Occipital lobe (tissue), 2 donors: ENCODE results near the gene SIVA1. TPM values are rescaled to one million over a fixed set of nuclear protein-coding genes. Genes with fewer than 3 reads are reported as not detected.

ENCODE experiments used
- DNase-seq: peaks from one replicate; lab custom pipeline; 2025; lab: John Stamatoyannopoulos, UW
- total RNA-seq: library from RNA; depleted of rRNA; stranded (reverse); fragments of >200 nt; gene quantifications from one replicate; pipeline ENCODE4 v1.2.3, GENCODE V29; 2014

Gene SIVA1
- total RNA-seq, 1 donor from 2014 or later, result 21.2 TPM

DNA sequence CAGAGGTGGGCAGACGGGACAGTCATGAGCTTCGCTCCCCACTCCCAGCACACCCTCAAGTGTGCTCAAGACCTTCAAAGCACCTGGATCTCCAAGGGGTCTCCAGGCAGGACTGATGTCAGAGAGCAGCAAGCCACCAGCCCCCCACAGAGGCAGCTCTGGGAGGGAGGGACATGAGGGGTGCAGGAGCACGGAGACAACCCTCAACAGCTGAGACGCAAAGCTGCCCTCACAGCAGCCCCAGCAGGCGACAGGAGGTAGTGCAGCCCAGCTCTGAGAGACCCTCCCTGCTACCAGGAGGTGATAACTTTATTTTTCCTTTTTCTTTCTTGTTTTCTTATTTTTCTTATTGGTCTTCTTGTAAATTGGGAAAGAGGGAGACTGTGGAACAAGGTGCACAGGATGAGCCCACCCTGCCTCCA lies 17.9 kb downstream of the SIVA1 start:
- DNase-seq, result no peak

DNA sequence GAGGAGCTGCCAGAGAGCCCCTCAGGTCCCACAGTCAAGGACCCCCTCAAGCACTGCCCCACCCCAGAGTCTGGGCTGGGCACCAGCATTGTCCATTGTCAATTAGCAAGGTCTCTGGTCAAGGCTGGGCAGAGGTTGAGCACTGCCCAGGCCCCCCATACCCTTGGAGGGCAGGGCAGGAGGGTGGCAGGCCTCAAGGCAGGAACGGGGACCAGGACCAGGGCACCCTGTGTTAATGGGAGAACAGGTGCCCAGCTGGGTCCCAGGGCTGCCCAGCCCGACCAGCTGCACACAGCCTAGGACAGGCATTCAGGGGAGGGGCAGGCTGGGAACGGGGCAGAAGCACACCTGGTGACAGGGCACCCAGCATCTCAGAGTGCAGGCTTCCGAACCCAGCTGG lies 18.4 kb downstream of the SIVA1 start:
- no peak for DNase-seq

DNA sequence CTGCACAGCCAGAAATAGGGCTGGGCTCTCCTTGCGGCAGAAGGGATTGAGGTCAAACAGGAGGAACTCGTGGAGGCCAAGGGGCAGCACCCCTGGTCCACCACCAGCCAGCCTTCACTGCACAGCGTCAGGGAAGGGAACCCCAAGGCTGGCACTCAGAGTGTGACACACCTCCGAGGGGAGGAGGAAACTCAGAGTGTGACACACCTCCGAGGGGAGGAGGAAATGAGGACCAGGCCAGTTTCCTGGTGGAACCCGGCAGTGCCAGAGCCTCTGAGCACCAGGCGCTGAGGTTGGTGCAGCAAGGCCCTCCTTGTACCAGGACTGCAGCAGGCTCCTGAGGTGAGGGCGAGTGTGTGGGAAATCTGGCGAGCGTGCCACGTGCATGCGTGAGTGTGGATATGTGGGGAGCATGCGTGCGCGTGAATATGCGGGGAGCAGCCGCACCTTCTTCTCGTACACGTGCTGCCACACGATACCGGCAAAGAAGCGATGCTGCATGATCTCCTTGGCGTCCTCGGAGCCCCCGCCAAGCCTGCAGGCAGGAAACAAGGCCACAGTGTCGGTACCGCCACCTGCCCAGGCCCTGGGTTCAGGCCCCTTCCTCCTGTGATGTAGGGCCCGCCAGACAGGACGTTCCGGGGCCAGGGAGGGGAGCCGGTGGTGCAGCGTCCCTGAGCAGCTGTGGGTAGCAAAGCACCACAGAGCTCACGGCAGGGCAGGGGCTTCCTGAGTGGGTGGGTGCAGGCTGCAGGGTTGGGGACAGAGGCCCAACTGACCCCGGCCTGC lies 19.2 kb downstream of the SIVA1 start:
- DNase-seq, result no peak

DNA sequence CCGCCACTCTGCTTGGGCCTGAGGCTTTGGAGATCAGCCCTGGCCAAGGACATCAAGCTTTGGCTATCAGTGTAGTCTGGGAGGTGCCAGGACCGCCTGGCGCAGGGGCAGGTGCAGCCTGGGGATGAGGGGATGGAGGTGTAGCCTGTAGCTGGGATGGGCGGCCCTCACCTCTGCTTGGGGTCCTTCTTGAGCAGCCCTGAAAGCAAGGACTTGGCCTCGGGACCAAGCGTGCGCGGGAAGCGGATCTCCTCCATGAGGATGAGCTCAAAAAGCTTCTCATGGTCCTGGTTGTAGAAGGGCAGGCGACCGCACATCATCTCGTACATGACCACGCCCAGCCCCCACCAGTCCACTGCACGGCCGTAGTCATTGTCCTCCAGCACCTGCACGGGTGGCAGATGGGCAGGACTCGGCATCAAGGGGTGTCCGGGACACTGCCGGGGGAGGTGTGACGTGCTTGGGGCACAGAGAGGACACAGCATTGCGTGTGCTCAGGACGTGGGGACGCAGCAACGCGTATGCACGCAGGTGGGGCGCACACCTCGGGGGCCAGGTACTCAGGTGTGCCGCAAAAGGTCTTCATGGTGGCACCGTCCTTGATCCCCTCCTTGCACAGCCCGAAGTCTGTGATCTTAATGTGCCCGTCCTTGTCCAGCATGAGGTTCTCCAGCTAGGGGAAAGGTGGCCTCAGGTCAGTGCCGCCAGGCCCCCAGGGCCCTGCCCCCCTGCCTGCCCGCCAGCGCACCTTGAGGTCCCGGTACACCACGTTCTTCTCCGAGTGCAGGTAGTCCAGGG lies 20.0 kb downstream of the SIVA1 start:
- DNase-seq, result no peak

DNA sequence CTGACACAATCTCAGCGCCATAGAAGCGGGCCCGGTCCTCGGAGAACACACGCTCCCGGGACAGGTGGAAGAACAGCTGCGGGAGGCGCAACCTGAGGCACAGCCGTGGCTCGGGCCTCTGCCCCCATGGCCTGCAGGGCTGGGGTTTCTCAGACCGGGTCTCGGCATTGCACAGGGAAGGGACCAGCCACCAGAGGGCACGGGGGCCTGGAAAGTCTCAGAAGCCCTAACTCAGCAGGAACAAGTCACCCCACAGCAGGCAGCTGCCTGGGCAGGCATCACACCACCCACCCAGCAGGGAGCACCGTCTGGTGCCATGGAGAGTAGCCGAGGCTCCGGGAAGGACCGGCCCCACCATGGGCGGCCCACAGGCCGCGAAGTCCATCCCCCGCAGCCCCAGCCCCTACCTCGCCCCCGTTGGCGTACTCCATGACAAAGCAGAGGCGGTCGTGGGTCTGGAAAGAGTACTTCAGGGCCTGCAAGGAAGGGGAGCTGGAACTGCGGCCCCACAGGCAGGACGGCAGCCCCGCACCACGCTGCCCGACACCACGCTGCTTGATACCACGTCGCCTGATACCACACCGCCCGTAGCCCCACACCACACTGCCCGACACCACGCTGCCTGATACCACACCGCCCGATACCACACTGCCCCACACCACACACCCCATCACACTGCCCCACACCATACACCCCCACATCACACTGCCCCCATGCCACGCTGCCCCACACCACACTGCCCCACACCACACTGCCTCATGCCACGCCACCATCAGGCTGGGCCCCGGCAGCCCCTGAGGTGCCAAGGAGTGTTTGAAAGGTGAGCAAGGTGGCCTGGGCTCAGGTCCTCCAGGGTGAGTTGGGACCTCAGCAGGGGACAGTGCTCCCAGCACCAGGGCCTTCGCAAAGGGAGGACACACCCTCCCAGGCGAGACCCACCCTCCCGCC lies 20.8 kb downstream of the SIVA1 start:
- DNase-seq, result no peak

DNA sequence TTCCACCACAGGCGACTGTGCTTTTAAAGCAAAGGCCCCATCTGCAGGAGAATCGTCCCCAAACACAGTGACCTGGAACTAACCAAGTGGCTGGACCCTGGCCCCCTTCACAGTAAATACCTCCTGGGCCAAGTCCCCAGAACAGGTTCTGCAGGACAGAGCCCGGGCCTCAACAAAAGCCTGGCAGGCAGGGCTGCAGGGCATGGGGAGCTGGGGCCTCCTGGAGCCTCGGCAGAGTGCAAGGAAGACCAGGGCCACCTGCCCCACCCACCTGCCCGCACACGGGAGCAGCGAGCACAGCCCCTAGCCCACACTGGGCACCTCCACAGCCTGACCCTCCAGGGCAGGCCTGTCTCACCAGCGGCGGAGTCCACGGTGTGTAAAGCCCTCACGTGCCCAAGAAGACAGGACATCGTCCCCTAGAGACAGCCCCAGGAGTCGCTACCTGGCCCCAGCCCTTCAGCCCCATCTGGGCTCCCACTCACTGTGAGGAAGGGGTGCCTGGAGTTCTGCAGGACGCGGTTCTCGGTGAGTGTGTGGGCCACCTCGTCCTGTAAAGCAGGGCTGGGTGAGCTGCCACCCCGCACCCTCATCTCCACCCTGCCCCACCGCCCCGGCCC lies 21.6 kb downstream of the SIVA1 start:
- DNase-seq, result no peak

DNA sequence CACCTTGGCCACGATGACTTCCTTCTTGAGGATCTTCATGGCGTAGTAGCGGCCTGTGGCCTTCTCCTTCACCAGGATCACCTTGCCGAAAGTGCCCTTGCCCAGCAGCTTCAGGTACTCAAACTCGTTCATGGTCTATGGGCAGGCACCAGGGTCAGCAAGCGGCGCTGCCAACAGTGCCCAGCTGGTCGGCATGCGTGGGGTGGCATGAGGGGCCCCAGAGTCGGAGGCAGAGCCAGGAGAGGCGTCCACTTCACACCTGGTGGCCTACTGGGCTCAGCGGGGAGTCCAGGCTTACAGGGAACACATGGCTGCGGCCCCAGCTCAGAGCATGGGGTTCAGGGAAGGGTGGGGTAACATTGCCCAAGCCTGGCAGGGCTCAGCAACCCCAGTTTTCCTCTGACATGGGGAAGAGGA lies 22.1 kb downstream of the SIVA1 start:
- DNase-seq, result no peak

DNA sequence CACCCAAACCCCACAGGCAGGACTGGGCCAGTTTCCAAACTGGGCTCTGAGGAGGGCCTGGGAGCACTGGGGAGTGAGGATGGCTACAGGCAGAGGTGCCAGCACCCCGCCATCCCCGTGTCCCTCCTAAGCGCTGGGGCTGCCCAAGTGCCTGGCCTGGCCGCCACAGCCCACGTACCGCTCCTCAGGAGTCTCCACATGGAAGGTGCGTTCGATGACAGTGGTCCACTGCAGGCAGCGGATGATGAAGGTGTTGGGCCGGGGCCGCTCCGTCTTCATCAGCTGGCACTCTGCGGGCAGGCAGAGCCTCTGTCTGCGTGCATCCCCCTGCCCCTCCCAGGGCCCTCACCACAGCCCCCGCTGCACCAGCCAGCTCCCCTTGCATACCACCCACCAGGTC lies 23.5 kb downstream of the SIVA1 start:
- no peak for DNase-seq

DNA sequence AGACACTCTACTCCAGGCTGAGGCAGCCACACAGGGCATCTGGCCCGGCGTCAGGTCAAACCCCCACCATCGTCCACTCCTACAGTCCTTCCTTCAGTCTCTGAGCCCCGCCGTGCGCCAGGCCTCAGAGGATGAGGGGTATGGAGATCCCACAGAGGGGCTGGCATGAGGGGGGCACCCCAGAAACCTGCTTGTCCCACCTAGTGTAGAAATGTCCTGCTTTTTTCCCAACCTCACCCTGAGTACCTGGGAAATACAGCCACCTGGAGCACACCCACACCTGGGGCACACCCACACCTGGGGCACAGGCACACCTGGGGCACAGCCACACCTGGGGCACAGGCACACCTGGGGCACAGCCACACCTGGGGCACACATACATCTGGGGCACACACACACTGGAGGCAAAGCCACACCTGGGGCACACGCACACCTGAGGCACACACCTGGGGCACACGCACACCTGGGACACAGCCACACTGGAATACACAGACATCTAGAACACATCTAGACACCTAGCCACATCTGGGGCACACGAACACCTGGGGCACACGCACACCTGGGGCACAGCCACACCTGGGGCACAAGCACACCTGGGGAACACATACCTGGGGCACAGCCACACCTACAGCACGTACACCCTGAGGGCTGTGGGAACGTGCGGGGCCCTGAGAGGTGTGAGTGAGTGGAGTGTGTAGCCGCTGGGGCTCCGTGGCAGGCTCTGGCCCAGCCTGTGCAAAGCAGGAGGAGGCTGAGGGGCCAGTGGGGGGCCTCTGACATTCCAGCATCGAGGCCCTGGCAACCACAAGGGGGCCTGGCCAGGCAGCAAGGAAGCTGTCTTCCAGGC lies 24.2 kb downstream of the SIVA1 start:
- no peak for DNase-seq

DNA sequence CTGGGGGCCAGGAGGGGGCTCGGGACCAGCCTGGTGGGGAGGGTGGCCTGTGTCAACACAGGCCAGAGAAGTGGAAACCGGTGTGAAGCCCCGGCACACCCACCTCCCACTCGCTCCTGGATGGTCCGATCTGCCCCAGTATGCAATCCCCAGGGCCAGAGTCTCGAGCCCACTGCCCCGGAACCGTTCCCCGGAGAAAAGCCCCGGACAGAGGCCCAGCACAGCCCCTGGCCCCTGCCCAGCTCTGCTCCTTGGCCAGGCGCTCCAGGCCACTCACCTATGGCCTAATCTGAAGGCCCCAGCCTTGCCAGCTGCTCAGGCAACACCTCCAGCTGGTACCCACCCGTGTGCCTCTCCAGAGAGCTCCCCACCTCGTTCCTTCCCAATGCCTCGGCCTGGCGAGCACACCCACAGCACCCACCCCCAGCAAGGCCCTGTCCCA lies 24.9 kb downstream of the SIVA1 start:
- no peak for DNase-seq

DNA sequence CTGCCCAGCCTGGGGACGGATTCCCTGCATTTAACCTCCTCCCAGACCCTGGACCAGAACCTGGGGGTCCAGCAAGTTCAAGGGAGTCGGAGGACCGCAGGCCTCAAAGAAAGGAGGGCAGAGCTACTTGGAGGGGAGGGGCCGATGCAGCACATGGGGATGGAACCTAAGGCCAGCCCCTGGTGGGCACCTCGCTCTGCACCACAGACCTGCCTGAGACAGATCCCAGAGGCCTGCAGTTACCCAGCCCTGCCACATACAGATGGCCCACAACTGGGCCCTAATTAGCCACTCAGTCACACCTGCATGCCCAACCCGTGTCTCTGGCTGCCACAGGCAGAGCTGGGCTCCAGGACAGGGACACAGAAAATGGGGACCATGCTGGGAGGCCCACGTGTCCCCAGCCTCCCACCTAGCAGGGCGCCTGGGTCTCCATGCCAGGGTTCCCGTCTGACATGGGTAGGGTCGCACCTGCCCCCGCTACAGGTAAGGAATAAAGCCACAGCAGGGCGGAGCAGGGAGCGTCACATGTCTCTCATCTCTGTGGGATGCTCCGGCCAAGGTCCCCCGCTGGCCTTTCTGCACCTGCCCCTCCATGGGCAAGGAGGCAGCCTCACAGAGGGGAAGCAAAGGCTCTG lies 25.9 kb downstream of the SIVA1 start:
- DNase-seq, result no peak

DNA sequence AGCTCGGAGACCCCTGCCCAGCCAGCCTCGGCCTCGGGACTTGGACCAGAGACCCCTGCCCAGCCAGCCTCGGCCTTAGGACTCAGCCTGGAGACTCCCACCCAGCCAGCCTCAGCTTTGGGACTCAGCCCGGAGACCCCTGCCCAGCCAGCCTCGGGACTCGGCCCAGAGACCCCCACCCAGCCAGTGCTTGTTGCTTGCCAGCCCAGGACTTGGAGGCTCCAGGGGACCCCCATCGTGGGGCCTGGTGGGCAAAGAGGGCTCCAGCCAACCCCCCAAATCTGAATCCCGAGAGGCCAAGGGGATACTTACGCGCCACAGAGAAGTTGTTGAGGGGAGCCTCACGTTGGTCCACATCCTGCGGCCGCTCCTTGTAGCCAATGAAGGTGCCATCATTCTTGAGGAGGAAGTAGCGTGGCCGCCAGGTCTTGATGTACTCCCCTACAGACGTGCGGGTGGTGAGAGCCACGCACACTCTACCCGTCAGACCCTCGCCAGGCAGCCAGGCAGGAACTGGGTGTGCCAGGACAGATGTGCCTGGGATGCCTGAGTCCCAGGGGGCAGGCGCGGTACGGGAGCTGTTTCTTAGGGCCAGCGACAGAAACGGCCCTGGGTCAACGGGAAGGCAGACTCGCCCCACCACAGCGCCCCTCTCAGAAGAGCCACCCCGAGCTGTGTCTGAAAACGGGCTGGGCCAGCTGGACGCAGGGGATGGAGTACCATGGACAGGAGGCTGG lies 27.0 kb downstream of the SIVA1 start:
- DNase-seq, result no peak

DNA sequence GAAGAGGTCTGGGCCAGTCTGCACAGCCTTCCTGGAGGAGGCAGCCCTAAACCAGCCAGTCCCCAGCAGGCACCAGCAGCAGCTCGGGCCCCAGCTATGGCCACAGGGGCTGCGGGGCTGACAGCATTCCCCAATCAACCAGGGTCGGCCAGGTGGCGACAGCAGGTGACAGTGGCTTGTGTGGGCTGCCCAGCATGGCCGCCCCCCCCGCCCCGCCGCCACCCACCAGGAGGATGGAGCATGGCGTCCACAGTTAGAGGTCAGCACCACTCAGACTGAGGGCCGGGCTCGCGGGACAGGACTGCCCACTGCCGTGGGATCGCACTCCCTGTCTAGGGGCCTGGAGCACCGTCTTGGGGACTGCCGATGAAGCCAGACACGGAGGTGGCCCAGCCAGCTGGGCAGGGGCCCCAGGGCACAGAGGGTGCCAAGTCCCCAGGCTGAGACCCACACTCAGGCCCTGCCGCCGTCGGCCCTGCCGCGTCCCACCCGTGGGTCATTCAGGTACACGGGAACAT lies 27.6 kb downstream of the SIVA1 start:
- DNase-seq, result no peak

DNA sequence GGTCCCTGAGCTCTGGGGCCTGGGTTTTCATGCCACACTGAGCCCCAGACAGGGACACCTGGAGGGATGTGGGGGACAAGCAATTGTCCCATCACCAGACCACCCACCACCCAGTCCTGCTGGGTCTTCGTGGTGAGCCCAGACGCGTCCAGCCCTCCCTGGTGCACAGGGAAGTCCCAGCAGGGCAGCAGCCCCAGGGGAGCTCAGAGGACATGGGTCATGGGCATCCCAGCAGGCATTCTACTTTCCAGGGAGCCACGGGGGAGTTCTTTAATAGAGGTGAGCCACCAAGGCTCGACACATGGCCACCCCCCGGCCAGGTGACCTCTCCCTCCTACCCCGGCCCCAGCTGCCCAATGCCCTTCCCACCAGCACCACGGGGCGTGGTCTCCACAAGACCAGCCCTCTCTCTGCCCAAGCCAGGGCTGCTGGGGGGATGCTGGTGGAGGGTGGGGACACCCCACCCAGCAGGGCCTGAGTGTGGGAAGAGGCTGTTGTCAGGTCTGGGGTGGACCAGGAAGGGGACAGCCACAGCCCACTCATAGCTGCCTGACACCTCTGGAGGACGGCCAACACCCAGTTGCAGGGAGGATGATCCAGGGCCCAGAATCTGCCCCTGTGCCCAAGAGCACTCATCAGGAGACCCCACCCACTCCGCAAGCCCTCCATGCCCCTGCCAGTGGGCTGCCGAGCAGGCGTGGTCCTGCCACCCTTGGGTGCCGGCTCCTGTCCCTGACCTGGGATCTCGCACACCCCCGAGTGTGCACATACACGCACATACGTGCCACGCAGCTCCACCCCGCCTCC lies 28.5 kb downstream of the SIVA1 start:
- DNase-seq, result no peak

DNA sequence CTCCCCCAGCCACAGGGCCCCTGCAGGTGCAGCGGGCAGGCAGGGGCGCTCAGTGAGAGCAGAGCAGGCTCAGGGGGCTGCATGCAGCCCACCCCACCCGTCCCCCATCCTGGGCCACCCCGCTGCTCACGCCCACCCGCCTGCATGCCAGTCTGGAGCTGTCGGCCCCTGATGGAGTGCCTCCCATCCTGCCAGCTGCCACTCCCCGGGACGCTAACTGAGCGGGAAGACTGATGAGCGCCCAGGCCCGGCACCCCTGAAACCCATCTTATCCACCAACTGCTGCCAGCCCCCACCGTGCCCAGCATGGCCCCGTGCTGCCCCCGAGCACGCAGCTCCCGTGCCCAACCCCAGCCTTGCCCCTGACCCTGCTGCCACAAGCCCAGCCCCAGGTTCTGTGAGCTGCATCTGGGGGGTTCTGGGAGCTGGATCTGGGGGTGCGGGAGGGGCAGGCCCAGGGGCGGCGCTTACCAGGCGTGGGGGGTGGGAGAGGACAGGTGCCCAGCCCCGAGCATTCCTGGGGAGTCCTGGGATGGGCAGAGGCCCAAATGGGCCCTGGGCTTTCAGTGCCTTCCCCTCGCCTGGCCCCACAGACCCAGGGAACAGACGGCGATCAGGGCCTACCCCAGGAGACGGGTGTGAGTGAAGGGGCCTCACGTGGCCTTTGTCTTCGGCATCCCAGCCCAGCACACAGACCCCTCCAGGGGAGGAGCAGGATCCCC lies 29.3 kb downstream of the SIVA1 start:
- no peak for DNase-seq

DNA sequence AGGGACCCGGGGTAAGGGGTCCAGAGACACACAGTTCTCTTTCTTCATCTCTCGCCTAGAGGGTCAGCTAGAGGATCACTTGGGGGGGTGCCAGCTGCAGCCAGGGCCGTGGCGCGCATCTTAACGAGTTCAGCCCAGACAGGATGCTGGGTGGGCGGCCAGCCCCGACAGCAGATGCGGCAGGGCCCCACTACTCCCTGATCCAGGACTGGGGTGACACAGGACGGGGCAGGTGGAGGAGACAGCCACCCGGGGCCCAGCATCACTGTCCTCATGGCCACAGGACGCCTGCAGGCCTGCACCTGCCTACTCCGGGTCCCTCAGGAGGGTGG lies 29.8 kb downstream of the SIVA1 start:
- no peak for DNase-seq

DNA sequence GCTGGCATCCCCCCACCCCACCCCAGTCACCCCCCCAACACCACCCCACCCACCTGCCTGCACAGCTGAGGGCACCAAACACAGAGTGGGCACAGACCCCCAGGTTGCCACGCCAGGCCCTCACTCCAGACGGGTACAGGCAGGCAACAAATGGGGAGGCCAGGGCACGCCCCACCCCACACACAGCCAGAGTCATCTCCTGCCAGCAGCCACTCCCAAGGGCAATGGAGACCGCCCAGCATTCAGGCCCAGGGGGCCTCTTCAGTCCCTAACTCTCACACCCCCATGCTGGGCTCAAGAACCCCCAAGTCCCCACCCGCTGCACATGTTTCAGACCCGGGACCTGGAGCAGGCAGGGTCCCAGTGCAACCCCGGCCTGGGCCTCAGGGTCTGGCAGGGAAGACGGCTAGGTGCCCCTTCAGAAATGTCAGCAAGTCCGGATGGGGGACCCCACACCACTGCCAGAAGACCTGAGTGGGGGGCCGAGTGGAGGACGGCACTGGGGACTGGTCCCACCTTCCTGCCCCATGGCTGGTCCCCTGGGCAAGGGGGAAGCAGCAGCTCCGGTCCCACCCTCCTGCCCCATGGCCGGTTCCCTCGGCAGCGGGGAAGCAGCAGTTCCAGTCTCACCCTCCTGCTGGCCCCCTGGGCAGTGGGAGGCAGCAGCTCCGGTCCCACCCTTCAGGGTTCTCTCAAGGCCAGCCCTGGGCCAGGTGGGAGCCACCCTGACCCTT lies 30.7 kb downstream of the SIVA1 start:
- no peak for DNase-seq
